ENCODE measurements around the gene RALA.

Gene RALA

DNA sequence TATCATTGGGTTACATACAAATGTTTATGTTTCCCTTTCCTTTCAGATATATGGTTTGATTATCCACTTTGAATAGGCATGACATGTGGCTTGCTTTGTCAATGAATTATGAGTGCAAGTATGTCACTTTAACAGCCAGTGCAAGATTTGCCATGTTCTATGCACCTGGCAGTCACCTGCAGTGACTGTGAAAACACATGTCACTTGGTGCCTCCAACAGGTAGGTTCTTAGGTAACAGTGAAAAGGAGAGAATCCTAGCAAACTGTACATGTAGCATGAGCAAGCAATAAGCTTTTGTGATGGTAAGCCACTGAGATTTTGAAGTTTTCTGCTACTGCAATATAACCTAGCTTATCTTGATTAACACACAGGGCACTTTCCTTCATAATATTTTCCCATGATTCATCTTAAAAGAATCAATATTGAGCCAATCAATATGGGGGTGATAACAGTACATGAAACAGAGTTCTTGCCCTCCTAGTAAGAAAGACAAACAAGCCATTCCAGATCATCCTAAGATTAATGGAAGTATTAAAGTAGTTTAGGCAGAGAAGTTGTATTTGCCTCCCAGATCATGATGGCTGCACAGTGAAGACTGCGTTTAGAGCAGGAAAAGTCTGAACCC, 7.9 kb upstream of the RALA start:
- Histone ChIP-seq H3K27ac (peak overlapping the region; percentile 74), H3K4me3 (ENCODE audit: low read depth, low read length) (no peak overlapping the region), H3K36me3 (replicated peaks) (no peaks in the 10 kb centered on the region), H3K27me3 (replicated peaks) (no peaks in the 10 kb centered on the region)
- in situ Hi-C loops (cut with HindIII; ENCODE audit: low pct_ligation_motif_present, low sequenced_read_pairs) = no loop called here
- no peak for DNase-seq
- TF ChIP-seq, protein P1, sequence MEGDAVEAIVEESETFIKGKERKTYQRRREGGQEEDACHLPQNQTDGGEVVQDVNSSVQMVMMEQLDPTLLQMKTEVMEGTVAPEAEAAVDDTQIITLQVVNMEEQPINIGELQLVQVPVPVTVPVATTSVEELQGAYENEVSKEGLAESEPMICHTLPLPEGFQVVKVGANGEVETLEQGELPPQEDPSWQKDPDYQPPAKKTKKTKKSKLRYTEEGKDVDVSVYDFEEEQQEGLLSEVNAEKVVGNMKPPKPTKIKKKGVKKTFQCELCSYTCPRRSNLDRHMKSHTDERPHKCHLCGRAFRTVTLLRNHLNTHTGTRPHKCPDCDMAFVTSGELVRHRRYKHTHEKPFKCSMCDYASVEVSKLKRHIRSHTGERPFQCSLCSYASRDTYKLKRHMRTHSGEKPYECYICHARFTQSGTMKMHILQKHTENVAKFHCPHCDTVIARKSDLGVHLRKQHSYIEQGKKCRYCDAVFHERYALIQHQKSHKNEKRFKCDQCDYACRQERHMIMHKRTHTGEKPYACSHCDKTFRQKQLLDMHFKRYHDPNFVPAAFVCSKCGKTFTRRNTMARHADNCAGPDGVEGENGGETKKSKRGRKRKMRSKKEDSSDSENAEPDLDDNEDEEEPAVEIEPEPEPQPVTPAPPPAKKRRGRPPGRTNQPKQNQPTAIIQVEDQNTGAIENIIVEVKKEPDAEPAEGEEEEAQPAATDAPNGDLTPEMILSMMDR (IDR thresholded peaks at IDR 0.05; ENCODE audit: low read depth, low read length, missing control alignments) = no peak

- in situ Hi-C loops (cut with HindIII; ENCODE audit: low pct_ligation_motif_present, low sequenced_read_pairs) = no loop called here
- peak overlapping the region; percentile 74 for H3K27ac ChIP-seq
- peak; percentile 56 for DNase-seq
Observed at GRCh38 chr7:39616138-39616537, 7.2 kb upstream of the RALA start.

GRCh38 chr7:39617005-39617404, 6.4 kb upstream of the RALA start:
- no peak overlapping the region for H3K4me3 ChIP-seq (ENCODE audit: low read depth, low read length)
- no peak for DNase-seq
- in situ Hi-C loops (cut with HindIII; ENCODE audit: low pct_ligation_motif_present, low sequenced_read_pairs) = no loop called here
- H3K36me3 ChIP-seq (replicated peaks) = no peaks in the 10 kb centered on the region
- H3K27ac ChIP-seq = peak overlapping the region; percentile 74
- no peaks in the 10 kb centered on the region for H3K27me3 ChIP-seq (replicated peaks)
- TF ChIP-seq, protein P1 (IDR thresholded peaks at IDR 0.05; ENCODE audit: low read depth, low read length, missing control alignments) = no peak

More at GRCh38 chr7:39616138-39616537, 7.2 kb upstream of the RALA start:
- TF ChIP-seq, protein P1 (IDR thresholded peaks at IDR 0.05; ENCODE audit: low read depth, low read length, missing control alignments) = no peak
- H3K4me3 ChIP-seq (ENCODE audit: low read depth, low read length) = no peak overlapping the region
- no peaks in the 10 kb centered on the region for H3K36me3 ChIP-seq (replicated peaks)
- H3K27me3 ChIP-seq (replicated peaks) = no peaks in the 10 kb centered on the region

DNA sequence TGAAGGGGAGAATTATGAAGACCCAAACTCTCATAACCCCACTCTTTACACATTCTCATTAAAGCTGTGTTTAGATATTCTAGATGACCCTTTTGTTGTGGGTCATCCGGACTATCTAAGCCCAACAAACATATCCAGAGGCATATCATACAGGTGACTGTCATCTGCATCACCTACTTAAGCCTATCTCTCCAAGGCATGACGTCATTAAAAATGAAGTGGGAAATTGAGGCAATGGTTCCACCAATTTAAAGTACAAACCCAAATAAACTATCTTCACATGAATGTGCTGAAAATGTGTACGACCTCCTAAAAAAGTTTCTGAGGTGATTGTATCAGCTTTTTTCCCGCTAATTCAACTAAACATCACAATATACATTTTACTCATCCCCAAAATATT, 4.5 kb upstream of the RALA start:
- Histone ChIP-seq H3K36me3 (replicated peaks) (no peaks in the 10 kb centered on the region), H3K27ac (no peak overlapping the region), H3K27me3 (replicated peaks) (no peaks in the 10 kb centered on the region), H3K4me3 (ENCODE audit: low read depth, low read length) (no peak overlapping the region)
- no peak for DNase-seq
- TF ChIP-seq, protein P1 (IDR thresholded peaks at IDR 0.05; ENCODE audit: low read depth, low read length, missing control alignments) = no peak
- in situ Hi-C loops (cut with HindIII; ENCODE audit: low pct_ligation_motif_present, low sequenced_read_pairs) = no loop called here

GRCh38 chr7:39620486-39620885, 2.9 kb upstream of the RALA start:
- peak overlapping the region; percentile 69 for H3K27ac ChIP-seq
- no peak overlapping the region for H3K4me3 ChIP-seq (ENCODE audit: low read depth, low read length)
- in situ Hi-C loops (cut with HindIII; ENCODE audit: low pct_ligation_motif_present, low sequenced_read_pairs) = no loop called here
- H3K36me3 ChIP-seq (replicated peaks) = no peaks in the 10 kb centered on the region
- TF ChIP-seq, protein P1 (IDR thresholded peaks at IDR 0.05; ENCODE audit: low read depth, low read length, missing control alignments) = no peak
- H3K27me3 ChIP-seq (replicated peaks) = no peaks in the 10 kb centered on the region
- no peak for DNase-seq

DNA sequence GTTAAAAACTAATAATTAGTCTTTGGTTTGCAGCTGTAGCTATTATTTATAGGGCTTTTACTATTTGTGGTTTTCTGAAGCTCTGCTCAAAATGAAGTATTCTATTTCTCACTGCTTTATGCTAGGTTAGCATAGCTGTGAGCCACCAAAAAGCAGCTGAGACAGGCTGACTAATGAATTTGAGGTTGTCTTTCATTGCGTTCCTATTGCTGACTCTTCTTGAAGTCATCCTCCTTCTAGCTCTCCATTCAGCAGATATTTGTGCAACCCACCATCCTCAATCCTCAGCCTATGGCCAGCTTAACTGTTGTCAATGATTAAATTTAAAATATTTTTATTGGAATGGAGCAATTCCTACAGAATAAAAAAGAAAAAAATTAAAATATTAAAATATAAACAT, 2.1 kb upstream of the RALA start:
- peak; percentile 91 for DNase-seq
- in situ Hi-C loops (cut with HindIII; ENCODE audit: low pct_ligation_motif_present, low sequenced_read_pairs) = no loop called here
- peak overlapping the region; percentile 93 for H3K27ac ChIP-seq
- H3K36me3 ChIP-seq (replicated peaks) = no peaks in the 10 kb centered on the region
- no peaks in the 10 kb centered on the region for H3K27me3 ChIP-seq (replicated peaks)
- no peak overlapping the region for H3K4me3 ChIP-seq (ENCODE audit: low read depth, low read length)
- TF ChIP-seq, protein P1 (IDR thresholded peaks at IDR 0.05; ENCODE audit: low read depth, low read length, missing control alignments) = no peak

Data from brain microvascular endothelial cell (primary cell).